Mucosa of gallbladder (tissue), 1 donor: ENCODE measurements around the gene MITF. TPM values are rescaled to one million over a fixed set of nuclear protein-coding genes. Genes with fewer than 3 reads are reported as not detected.

Source experiments
- DNase-seq: peaks from one replicate; pipeline ENCODE4 v3.0.0-alpha.2; 2020; ENCODE audit warnings: low spot score
- total RNA-seq: library from RNA; stranded (reverse); gene quantifications from one replicate; pipeline ENCODE4 v1.2.1, GENCODE V29; 2021
- donor health status: DM: no; HTN: no; CAD: no.

The MITF gene
- total RNA-seq, 1 donor from 2014 or later = 62.0 TPM

- no peak for DNase-seq
Measured at GRCh38 chr3:69725994-69726571, 13.2 kb upstream of the MITF start.

GRCh38 chr3:69729147-69729919 is 9.9 kb upstream of the MITF start:
- DNase-seq = no peak

GRCh38 chr3:69731080-69731479 is 8.2 kb upstream of the MITF start:
- DNase-seq = no peak

GRCh38 chr3:69735893-69736292 is 3.4 kb upstream of the MITF start:
- no peak for DNase-seq

DNA sequence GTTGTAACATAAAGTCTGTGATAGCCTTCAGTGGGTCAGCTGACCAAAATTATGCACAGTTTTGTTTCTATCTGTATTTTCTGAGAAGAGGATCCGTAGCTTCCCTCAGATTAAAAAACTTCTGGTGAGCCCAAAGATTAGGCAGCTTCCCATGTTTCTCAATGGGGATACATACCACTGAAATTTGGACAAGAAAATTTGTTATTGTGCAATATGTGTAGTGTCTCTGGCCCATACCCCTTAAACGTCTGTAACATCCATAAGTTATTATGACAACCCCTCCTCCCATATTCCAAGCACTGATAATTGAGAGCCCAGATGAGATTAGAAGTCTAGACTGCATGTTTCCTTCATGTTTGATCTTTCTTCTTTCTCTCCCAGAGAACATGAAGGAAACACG is 1.9 kb upstream of the MITF start:
- no peak for DNase-seq

DNA sequence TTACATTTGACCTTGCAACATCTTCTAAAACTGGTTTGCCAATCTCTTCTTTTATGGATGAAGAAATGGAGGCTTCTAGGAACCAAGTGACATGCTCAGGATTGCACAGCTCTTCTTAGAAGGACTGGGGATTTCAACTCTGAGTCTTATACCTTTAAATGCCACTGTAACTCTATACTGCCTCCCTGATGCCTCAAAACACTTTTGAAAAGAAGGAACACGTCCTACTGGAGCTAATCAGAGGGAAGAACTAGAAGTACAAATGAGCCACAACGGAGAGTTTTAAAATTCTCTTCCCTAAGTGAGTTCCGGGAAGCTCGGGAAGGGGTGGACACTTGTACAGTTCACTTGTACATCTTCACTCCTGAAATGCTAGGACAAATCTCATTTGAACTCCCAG is 949 bp upstream of the MITF start:
- no peak for DNase-seq

- no peak for DNase-seq
Measured at GRCh38 chr3:69738859-69739203, 433 bp upstream of the MITF start.

GRCh38 chr3:69740103-69741021 is 1.1 kb downstream of the MITF start:
- DNase-seq = peak; percentile 18

DNA sequence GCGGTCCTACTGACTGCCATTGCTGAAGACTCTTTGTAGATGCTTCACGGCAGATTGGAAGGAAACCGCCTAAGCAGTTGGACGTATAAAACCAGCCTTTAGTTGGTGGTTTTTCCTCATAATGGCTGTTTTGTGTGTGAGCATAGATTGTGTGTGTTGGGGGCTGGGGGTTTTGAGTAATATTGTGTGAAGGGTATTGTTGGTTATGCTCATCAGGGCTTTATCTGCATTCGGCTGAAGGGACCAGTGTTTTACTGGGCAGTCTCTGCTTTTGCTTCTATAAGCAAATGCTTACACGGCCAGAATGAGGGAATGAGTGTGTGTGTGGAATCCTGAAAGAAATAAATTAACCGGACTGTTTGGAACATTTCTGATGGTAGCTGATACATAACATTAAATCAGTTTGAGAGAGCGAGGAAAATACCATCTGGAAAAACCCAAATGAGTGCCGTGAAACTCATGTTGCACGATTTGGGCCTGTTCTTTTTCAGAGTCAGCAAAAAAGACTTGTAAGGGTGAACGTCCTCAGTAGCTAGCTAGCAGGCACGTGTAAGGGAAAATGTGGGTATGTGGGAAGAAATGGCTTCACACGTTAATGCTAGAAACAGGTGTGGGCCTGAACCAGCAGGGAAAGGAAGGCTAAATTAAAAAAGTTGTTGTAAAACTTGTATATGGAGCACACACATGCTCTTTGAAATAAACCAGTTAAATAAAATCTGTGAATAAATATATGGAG is 1.9 kb downstream of the MITF start:
- DNase-seq = no peak

- DNase-seq = no peak
Measured at GRCh38 chr3:69742391-69742790, 3.1 kb downstream of the MITF start.

- DNase-seq = no peak
Measured at GRCh38 chr3:69743975-69744906, 5.0 kb downstream of the MITF start.

DNA sequence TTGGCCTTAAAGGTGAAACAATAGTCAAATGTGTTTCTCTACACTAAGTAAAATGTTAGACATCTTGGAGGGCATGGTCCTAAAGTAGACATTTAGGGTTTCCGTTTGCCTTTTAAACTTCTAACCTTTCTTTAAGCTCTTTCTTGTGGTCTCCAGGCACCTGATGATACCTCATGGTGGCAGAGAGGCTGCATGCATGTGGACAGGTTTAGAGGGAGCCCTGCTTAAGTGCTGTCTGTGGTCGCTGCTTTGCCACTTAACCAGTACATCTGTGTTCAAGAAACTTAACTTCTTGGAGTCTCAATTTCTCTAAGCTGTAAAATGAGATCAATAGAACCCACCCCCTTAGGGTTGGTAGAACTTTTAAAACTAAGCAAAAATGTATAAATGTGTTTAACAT is 6.2 kb downstream of the MITF start:
- DNase-seq = no peak

- DNase-seq = no peak
Measured at GRCh38 chr3:69746119-69746518, 6.9 kb downstream of the MITF start.

GRCh38 chr3:69747511-69748258 is 8.4 kb downstream of the MITF start:
- no peak for DNase-seq

DNA sequence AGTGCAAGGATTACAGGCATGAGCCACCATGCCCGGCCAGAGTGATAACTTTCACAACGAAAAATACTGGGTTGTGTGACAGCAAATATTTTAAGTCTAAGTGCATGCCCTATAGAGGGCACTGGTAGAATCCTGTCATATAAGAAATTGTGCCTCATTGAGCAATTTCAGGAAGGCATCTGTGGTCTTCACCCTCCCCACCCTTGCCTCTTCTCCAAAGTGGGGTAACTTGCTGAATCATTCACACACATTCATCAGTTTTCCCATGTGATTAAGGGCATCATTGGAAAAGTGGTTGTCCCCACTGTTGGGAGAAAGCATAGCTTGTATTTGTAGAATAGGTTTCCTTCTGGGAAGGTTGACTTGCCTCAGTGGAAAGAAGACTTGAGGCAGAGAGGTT is 9.2 kb downstream of the MITF start:
- no peak for DNase-seq

- DNase-seq = no peak
Measured at GRCh38 chr3:69749461-69749860, 10.2 kb downstream of the MITF start.

DNA sequence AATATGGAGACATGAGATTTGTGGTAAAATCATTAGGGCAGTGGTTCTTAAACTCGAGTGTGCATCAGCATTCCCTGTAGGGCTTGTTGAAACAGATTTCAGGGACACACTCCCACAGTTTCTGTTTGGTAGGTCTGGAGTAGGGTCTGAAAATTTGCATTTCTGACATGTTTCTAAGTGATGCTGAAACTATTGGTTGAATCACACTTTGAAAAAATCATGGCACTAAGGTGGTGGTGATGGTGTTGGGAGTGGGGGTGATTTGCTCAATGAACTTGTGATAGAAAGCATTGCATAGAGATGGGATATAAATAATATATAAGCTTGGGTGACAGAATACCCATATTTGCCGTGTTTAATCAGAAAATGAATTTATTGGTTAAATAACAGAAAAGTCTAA is 11.3 kb downstream of the MITF start:
- no peak for DNase-seq

DNA sequence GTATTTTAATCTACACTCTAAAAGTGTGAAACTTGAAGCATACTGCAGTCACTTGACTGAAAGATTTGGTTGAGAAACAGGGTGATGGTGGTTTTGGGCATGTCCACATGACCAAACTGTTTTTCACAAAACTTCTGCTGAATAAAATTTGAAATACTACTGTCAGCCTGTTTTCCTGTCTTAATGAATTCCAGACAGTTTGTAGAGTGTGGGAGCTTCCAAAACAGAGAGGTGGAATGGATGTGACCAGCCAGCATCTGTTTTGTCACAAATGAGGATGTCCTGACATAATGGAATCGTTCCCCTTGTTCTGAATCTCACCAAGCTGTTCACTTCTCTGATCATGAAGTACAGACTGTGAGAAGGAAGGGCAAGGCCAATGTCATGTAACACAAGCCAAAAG is 11.8 kb downstream of the MITF start:
- no peak for DNase-seq

DNA sequence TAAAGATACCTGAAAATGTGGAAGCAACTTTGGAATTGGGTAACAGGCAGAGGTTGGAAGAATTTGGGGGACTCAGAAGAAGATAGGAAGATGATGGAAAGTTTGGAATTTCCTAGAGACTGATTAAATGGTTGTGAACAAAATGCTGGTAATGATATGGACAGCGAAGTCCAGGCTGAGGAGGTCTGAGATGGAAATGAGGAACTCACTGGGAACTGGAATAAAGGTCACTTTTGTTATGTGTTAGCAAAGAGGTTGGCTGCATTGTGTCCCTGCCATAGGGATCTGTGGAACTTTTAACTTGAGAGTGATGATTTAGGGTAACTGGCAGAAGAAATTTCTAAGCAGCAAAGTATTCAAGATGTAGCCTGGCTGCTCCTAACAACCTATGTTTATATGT is 13.0 kb downstream of the MITF start:
- DNase-seq = no peak

- no peak for DNase-seq
Measured at GRCh38 chr3:69753179-69753775, 14.0 kb downstream of the MITF start.
